HG03039 (cell line): ENCODE measurements around the gene SLX4.

Source experiments
- ATAC-seq: cut with Tn5 transposase; IDR thresholded peaks from one replicate; pipeline ENCODE4 v1.9.1; 2021; ENCODE audit warnings: mild to moderate bottlenecking, moderate library complexity; ENCODE audit not compliant: unreplicated experiment

The SLX4 gene

GRCh38 chr16:3583303-3584038, 27.9 kb downstream of the SLX4 start:
- ATAC-seq = no peak

- ATAC-seq = no peak
Measured at GRCh38 chr16:3582276-3583165, 28.9 kb downstream of the SLX4 start.

- ATAC-seq = no peak
Measured at GRCh38 chr16:3581392-3581791, 30.0 kb downstream of the SLX4 start.

- ATAC-seq = no peak
Measured at GRCh38 chr16:3580686-3581085, 30.7 kb downstream of the SLX4 start.

GRCh38 chr16:3580251-3580651, 31.2 kb downstream of the SLX4 start:
- ATAC-seq = no peak

GRCh38 chr16:3579776-3580175, 31.6 kb downstream of the SLX4 start:
- no peak for ATAC-seq

DNA sequence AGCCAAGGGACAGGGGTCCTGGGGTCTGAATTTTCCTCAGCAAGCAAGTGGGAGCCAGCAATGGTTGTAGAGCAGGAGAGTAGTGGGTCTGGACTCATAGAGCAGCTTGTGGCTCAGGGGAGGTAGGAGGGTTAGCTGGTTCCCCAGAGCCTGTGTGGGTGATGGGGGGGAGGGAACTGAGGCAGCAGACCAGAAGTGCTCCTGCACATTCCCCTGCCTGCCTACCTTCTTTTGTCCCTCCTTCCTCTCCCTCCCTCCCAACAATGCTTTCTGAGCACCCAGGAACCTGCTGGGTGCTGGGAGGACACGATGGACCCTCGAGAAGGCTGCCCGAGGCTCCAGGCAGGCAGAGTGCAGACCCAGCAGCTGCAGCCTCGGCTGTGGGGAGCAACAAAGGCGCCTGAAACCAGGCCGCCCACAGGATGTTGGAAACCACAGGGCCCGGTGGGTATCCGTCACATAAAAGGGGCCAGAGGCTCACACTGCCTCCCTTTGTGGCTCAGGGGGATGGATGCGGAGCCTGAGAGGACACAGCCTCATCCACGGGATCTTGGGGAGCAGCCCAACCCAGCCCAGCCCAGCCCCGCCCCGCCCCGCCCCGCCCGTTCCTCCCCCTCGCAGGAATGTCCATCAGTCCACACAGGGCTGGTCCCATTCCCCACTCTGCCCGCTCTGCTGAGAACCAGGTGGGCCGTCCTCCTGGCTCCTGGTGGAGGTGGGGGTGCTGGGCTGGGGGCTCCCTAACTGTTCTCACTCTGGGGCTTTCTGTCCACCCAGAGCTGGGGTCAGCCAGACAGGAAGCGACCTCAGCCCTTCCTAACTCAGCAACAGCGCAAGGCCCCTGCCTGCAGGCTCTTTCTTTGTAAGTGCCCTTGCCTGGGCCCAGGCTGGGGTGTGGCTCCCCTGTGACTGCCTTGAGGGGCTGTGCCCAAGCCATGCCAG, 32.5 kb downstream of the SLX4 start:
- ATAC-seq = no peak

DNA sequence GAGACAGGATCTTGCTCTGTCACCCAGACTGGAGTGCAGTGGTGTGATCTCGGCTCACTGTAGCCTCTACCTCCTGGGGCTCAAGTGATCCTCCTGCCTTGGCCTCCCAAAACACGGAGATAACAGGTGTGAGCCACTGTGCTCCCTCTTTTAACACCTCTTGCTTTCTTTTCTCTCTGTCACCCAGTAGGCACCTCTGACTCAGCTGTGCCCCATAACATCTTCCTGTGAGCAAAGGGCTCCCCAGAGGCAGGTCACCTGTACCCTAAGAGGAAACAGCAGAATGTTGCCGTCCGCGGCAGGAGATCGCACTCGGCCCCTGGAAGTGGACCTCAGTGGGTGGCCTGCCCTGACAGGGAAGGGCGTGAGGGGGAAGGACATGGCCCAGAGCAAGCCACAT, 33.3 kb downstream of the SLX4 start:
- ATAC-seq = no peak

- no peak for ATAC-seq
Measured at GRCh38 chr16:3577302-3577752, 34.1 kb downstream of the SLX4 start, which contains the start of gene NLRC3. NLRC3 (minus strand) TSS chr16:3577403; CDS start chr16:3565036, 12,367 bp downstream.

DNA sequence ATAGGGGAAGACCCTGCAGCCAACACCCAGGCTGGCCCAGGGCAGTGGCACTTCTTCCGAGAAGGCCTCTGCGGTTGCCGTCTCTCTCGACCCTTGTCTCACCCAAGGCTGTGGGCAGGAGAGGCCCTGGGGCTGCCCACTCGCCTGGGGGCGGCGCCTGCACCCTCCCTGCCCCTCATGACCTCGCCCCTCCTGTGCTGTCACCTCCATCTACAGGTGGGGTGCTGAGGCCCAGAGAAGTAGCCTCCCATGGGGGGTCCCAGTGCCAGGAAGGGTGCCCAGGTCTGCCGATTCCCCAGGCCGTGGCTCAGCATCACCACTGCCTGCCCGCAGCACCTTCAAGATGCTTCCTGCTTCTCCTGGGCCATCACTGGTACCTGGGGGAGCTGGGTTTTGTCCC, 35.2 kb downstream of the SLX4 start:
- ATAC-seq = no peak

GRCh38 chr16:3575491-3575890, 35.9 kb downstream of the SLX4 start:
- ATAC-seq = no peak

GRCh38 chr16:3574195-3574594, 37.2 kb downstream of the SLX4 start:
- ATAC-seq = no peak

GRCh38 chr16:3573146-3573815, 38.1 kb downstream of the SLX4 start:
- no peak for ATAC-seq

DNA sequence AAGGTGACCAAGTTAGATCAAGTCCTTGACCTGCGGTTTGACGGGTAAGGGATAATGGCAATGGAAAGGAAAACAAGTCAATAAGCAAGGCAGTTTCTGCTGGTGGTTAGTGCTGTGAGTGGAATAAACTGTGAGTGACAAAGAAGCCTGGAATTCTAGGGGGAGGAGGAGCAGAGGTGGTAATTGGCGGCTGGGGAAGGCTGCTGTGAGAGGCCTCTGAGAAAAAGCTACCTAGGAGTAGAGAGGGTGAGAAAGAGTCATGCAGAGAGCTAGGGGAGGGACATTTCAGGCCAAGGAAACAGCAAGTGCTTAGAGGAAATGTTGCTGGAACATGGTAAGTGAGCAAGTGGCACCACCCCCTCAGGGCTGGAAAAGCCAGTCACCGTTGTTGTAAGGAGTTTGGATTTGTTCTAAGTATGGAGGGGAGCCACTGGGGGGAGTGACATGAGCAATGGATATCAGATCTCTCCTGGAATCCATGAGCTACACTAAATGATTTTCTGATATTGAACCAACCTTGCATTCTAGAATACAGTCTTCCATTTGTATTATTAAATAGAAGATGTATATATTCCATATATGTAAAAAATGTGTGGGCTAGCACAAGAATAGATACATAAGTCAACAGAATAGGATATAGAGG, 40.9 kb downstream of the SLX4 start:
- ATAC-seq = no peak

GRCh38 chr16:3569851-3570250, 41.6 kb downstream of the SLX4 start:
- no peak for ATAC-seq

GRCh38 chr16:3566990-3567389, 44.4 kb downstream of the SLX4 start:
- no peak for ATAC-seq

DNA sequence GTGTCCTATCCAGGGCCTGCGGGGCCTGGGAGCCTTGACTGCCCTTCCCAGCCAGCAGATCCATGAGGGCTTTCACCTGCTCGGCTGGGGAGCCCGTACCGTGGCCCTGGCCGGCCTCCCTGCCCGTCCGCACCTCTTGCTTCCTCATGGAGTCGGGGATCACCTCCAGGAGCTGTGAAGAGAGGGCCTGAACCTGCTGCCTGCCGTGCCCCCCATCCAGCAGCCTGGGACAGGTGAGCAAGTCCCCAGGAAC, 46.6 kb downstream of the SLX4 start:
- ATAC-seq = no peak

GRCh38 chr16:3564130-3564888, 47.1 kb downstream of the SLX4 start:
- ATAC-seq = no peak

GRCh38 chr16:3562914-3563480, 48.4 kb downstream of the SLX4 start:
- ATAC-seq = no peak
